HG03066 (cell line): ENCODE measurements around the gene SVOPL.
"Not testable (repeated sequence)": the region's sequence is repeated elsewhere in the genome, so short reads cannot be mapped to it uniquely, and the experiment has no call there.

Experiments
- ATAC-seq: cut with Tn5 transposase; IDR thresholded peaks from one replicate; pipeline ENCODE4 v1.9.1; 2021; ENCODE audit warnings: low read depth; ENCODE audit not compliant: unreplicated experiment

SVOPL gene

DNA sequence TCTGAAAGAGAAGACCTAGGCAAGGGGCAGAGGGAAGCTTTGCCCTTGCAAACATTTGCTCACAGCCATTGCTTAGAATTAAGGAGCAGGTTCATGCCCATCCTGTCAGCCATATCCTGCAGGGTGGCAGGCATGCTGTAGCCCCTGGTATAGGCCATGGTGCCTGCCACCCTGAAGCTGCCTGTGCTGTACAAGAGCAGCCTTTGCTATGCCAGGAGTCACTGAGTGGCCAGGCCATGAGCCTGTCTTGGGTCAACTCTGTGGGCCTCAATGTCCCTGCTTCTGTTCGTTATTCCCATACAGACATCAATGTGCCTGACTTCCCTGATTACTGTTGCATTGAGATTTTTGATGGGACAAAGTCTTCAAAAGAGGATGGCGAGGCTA is 368 bp upstream of the SVOPL start:
- ATAC-seq, result no peak

GRCh38 chr7:138699661-138700060 is 1.5 kb downstream of the SVOPL start:
- ATAC-seq, result no peak

GRCh38 chr7:138698281-138698680 is 2.9 kb downstream of the SVOPL start:
- ATAC-seq, result no peak

DNA sequence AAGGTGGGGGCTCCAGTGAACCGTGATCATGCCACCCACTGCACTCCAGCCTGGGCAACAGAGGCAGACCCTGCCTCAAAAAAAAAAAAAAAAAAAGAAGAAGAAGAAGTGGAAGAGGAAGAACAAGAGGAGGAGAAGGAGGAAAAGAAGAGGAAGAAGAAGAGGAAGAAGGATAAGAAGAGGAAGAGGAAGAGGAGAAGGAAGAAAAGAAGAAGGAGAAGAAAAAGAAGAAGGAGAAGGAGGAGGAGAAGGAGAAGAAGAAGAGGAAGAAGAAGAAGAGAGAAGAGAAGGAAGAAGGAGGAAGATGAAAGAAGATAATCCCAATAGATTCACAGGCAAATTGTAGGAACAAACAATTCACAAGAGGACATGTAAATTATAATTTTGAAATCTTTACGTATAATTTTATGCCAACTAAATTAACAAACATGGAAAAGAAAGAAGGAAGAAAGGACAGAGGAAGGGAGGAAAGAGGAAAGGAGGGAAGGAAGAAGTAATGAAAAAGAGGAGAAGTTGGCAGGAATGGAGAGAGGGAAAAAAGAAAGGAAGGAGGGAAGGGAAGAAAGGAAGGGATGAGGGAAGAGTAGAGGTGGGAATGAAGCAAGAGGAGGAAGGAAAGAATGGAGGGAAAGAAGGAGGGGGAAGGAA is 3.5 kb downstream of the SVOPL start:
- no peak for ATAC-seq

- not testable (repeated sequence) for ATAC-seq
Observed at GRCh38 chr7:138695776-138696175, 5.4 kb downstream of the SVOPL start.

- ATAC-seq, result no peak
Observed at GRCh38 chr7:138695106-138695505, 6.1 kb downstream of the SVOPL start.

DNA sequence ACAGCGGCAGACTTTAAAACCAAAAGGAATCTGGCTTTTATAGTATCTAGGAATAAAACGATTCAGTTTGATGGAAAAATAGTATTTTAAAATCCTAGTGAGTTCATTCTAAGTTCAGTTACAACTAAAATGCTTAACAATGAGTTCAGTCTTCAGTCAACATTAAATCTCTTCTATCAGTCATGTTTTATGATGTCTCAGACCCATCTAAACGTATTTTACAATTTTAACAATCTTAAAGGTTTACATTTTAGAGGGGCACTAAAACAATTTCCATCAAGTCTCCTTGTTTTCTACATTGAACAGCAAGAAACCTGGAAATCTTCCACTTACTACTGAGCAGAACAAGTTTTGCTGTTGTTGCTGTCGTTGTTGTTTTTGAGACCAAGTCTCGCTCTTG is 10.0 kb downstream of the SVOPL start:
- ATAC-seq, result no peak

DNA sequence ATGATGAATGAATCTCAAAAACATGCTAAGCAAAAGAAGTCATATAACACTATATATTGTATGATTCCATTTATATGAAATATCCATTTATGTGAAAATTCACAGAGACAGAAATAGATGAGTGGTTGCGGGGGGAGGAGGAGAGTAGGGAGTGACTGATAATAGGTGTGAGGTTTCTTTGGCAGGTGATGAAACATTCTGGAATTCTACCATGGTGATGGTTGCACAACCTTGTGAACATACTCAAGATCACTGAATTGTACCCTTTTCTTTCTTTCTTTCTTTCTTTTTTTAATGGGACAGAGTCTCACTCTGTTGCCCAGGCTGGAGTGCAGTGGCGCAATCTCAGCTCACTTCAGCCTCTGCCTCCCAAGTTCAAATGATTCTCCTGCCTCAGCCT is 10.7 kb downstream of the SVOPL start:
- no peak for ATAC-seq

- not testable (repeated sequence) for ATAC-seq
Observed at GRCh38 chr7:138688037-138688436, 13.1 kb downstream of the SVOPL start.

DNA sequence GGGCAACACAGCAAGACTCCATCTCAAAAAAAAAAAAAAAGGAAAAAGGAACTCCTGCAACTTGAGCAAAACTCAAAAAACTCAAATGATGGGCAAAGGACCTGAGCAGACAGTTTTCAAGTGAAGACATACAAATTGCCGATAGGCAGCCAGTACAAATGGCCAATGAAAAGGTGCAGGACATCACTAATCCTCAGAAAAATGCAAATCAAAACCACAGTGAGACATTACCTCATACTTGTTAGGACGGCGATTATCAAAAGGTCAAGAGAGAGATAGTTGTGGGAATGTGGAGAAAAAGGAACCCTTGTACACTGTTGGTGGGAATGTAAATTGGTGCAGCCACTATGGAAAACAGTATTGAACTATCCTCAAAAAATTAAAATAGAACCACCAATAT is 16.8 kb downstream of the SVOPL start:
- no peak for ATAC-seq

DNA sequence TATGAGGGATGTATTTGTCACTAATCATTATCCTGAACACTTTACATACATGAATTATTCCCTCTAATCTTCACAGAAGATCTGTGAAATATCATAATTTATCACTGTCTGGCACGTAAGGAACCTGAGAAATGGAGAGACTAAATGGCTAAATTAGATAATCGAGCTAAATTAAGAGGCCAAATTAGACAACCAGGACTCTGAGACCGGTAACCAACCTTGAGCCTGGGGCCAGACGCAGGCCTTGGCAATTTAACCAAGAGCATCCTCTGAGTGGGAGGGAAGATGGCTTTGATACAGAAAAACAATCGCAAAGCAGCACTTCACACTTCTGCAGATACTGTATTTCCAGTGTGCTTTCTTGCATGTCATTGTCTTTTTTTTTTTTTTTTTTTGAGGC is 21.4 kb downstream of the SVOPL start:
- ATAC-seq, result no peak

GRCh38 chr7:138670594-138670993 is 30.6 kb downstream of the SVOPL start:
- no peak for ATAC-seq

DNA sequence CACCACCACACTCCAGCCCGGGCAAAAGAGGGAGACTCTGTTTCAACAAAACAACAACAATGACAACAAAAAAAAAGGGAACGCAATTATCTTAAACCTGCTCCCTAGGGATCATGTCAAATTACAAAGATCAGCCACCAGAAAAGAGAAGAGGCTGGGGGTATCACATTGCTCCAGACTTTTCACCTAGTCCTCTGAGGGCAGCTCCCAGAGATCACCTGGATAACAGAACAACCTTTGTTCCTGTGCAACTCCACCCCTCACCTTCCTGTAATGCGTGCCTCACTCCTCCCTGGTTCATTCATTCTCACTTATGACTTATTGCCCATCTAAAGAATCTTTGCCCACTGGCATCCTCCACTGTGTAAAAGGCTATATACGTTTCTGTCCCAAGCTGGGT is 31.8 kb downstream of the SVOPL start:
- no peak for ATAC-seq

- no peak for ATAC-seq
Observed at GRCh38 chr7:138668946-138669345, 32.2 kb downstream of the SVOPL start.

GRCh38 chr7:138668229-138668596 is 32.9 kb downstream of the SVOPL start:
- ATAC-seq, result no peak

DNA sequence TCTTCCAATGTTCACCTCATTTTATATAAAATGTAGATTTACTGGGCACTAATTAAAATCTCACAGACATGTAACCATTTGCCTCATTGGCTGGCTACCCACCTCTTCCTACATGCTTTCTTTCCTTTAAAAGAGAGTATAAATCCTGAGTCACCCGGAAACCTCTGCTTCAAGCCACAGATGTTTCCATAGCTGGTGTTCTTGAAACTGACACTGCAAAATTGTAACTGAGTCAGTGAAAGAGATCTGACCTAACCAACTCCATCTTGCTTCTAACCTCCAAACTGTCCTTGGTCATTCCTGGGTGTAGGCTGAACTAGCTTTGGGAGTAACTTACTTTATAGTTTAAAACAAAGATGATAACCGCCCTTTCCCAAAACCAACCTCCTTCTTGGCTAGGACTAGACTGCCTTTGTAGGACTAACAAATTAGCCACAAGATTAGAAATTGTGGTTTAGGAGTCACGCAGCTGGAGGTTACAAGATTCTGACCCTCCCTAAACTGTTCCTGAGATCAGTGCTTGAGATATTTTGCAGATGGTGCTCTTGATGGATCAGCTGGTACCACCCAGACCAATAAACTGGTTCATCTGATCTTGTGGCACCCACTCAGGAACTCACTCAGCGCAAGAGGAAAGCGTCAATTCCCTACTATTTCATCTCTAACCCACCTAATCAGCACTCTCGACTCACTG is 33.5 kb downstream of the SVOPL start:
- ATAC-seq, result no peak

- no peak for ATAC-seq
Observed at GRCh38 chr7:138666385-138666784, 34.8 kb downstream of the SVOPL start.

DNA sequence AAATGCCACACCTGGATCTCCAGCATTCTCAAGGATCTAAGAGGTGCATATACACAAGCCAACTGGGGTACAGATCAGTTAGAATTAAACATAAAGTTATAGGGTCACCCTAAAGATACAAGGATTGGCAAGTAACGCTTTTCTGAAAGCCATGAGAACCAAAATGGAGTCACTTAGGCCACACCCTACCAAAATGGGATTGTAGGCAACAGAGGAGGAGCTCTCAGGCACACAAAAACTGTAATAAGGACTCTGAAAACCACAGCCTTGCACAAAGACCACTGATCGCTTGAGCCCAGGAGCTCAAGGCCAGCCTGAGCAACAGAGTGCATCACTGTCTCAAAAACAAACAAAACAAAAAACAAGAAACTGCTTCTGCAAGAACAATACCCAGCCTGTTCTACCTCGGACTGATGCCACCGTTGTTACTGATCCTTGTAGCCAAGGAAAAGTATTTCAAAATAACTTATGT is 35.5 kb downstream of the SVOPL start:
- ATAC-seq, result no peak

DNA sequence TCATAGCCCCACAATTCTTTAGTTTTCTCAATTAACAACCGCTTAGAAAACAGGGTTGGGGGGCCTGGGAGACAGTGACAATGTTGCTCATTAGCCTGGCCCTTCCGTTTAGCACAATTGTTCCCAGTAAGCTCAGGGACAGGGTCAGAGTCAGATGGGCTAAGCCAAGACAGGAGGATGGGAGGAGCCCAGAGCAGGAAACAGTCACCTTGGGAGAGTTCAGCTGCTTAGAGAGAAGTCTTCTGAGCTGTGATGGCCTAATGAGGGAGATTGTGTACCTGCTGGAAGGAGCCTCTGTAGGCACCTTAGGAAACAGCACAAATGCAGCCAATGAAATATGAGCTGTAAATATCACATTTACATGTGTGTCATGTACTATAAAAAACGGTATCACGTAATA is 35.9 kb downstream of the SVOPL start:
- no peak for ATAC-seq

DNA sequence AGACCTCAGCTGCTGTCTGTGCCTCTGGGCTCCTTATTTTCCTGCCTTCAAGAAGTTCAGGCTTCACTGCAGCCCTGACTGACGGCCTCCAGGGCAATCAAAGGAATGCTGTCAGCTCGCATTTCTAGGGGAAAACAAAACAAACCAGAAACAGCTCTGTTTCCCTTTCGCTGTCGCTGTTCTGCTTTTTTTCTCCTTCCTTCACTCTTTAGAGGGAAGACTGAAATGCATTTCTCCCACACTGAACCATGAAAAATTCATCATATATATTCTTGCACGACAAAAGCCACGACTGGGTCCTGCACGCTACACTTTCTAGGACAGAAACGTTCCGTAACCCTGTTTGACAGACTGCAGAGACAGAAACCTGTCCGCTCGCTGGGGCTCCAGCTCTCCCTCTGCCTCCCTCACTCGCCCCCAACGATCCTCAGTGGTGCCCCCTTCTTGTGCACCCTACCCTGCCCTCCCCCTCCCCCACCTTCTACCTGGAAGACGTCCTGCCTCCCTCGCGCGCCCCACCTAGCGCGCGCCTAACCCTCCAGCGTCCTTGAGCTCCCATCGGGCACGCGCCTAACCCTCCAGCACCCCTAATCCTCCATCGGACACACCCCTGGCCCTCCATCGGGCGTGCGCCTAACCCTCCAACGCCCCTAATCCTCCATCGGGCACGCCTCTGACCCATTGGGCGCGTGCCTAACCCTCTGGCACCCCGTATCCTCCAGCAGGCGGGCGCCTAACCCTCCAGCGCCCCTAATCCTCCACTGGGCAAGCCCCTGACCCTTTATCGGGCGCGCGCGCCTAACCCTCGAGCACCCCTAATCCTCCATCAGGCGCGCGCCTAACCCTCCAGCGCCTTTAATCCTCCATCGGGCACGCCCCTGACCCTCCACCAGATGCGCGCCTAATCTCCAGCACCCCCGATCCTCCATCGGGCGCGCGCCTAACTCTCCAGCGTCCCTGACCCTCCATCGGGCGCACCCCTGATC is 37.1 kb downstream of the SVOPL start:
- ATAC-seq, result no peak

- no peak for ATAC-seq
Observed at GRCh38 chr7:138662991-138663320, 38.2 kb downstream of the SVOPL start.
